Loucy (cell line): ENCODE data around the gene RMND5B.

Experiments
- EZH2phosphoT487 ChIP-seq: fragments of 200-600 bp; IDR thresholded peaks from 2 replicates; pipeline ENCODE4 v1.6.1; 2018; ENCODE audit warnings: antibody characterized with exemption, mild to moderate bottlenecking, moderate library complexity, borderline replicate concordance
- TF ChIP-seq, protein P1 (sequence below): fragments of 200-600 bp; sonication (generic); conservative IDR thresholded peaks from 2 replicates; pipeline ENCODE4 v1.5.1; 2014; ENCODE audit warnings: mild to moderate bottlenecking, antibody characterized with exemption, low read length

DNA sequence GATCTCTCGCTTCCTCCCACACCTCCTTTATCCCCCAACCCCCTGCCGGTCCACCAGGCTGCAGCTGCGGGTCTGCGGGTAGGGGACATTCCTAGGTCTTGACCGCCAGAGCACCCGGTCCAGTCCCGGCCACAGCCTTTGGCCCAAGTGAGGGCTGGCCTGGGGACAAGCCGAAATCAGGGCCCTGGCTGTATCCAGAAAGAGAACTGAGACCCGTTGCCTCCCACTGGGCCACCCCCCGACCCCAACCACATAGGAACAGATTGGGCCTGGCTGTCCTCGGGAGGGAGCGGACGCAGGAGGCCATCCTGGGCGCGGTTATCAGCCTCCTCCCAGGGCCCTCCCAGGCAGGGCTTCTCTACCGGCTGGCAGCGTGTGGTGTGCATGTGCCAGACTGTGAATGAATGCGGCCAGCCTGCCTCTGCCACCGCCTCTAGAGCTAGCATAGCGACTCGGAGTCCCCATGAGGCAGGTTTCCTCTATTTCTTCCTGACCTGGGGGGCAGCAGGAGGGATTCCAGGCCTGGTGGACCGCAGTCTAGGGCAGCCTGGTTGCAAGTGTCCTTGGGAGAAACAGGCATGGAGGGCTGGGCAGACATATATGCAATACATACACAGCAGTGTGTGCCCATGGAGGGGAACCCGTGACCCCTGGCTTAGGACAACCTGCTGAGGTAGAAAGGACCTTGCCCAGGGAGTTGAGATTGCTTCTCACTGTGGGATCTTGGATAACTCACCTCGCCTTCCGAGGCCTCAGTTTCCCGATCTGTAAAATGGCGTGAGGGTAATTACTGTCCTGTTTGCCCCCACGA lies 16.3 kb upstream of the RMND5B start:
- TF ChIP-seq, protein P1, sequence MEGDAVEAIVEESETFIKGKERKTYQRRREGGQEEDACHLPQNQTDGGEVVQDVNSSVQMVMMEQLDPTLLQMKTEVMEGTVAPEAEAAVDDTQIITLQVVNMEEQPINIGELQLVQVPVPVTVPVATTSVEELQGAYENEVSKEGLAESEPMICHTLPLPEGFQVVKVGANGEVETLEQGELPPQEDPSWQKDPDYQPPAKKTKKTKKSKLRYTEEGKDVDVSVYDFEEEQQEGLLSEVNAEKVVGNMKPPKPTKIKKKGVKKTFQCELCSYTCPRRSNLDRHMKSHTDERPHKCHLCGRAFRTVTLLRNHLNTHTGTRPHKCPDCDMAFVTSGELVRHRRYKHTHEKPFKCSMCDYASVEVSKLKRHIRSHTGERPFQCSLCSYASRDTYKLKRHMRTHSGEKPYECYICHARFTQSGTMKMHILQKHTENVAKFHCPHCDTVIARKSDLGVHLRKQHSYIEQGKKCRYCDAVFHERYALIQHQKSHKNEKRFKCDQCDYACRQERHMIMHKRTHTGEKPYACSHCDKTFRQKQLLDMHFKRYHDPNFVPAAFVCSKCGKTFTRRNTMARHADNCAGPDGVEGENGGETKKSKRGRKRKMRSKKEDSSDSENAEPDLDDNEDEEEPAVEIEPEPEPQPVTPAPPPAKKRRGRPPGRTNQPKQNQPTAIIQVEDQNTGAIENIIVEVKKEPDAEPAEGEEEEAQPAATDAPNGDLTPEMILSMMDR: no peak
- no peak for TF ChIP-seq EZH2phosphoT487
